HEK293 (cell line): ENCODE measurements around the gene C11orf58.

Experiments
- CTCF ChIA-PET: fragments of 350-600 bp; formaldehyde crosslinking; extraction: SDS; loops from one replicate; lab custom pipeline; 2021; ENCODE audit warnings: antibody characterized with exemption; lab: Yijun Ruan, JAX
- POLR2A ChIA-PET: fragments of 300-600 bp; formaldehyde crosslinking; extraction: SDS; loops from one replicate; lab custom pipeline; 2020; ENCODE audit warnings: antibody characterized with exemption, inconsistent platforms; lab: Yijun Ruan, JAX
- H3K27ac ChIP-seq: fragments of 200-500 bp; sonication (Bioruptor generic); 2 replicates; pipeline ENCODE4 v1.5.1; 2014; ENCODE audit warnings: low read depth, low read length, control low read depth, inconsistent platforms; ENCODE audit errors: extremely low read depth
- H3K36me3 ChIP-seq, 2 experiments: fragments of 200-500 bp in 1 of 2; sonication (Bioruptor generic) in 1 of 2; 1 replicate in 1 of 2; 2 replicates in 1 of 2; pipeline ENCODE4 v1.5.1; 2014 to 2017; ENCODE audit warnings: inconsistent platforms in 2 of 2, low read length in 2 of 2; ENCODE audit not compliant: control insufficient read depth in 2 of 2, insufficient read depth in 1 of 2
- H3K4me1 ChIP-seq: fragments of 200-500 bp; sonication (Bioruptor generic); 2 replicates; pipeline ENCODE4 v1.5.1; 2014; ENCODE audit warnings: mild to moderate bottlenecking, low read length, inconsistent platforms; ENCODE audit not compliant: control insufficient read depth, insufficient read depth
- H3K4me3 ChIP-seq: 2 replicates; pipeline ENCODE4 v1.5.1; 2011; ENCODE audit warnings: low read depth, mild to moderate bottlenecking, control low read depth, low read length, moderate library complexity
- H3K9me3 ChIP-seq: fragments of 200-500 bp; sonication (Bioruptor generic); 2 replicates; pipeline ENCODE4 v1.5.1; 2014; ENCODE audit warnings: low read depth, low read length, inconsistent platforms; ENCODE audit not compliant: control insufficient read depth, insufficient read depth
- EGR2 ChIP-seq: fragments of 450-650 bp; formaldehyde crosslinking; IDR thresholded peaks from 2 replicates; pipeline ENCODE4 v1.5.1; 2016; ENCODE audit warnings: low read depth, missing biosample characterization, missing genetic modification characterization
- ELK4 ChIP-seq: IDR thresholded peaks from 2 replicates; pipeline ENCODE4 v1.6.1; 2011; ENCODE audit warnings: mild to moderate bottlenecking, low read depth, low read length, borderline replicate concordance
- FEZF1 ChIP-seq: fragments of 450-650 bp; formaldehyde crosslinking; IDR thresholded peaks from 2 replicates; pipeline ENCODE4 v1.5.1; 2016; ENCODE audit warnings: missing biosample characterization, missing genetic modification characterization
- GLI4 ChIP-seq: fragments of 450-650 bp; formaldehyde crosslinking; IDR thresholded peaks from 2 replicates; pipeline ENCODE4 v1.5.1; 2016; ENCODE audit warnings: missing biosample characterization, missing genetic modification characterization
- KLF16 ChIP-seq: fragments of 450-650 bp; formaldehyde crosslinking; IDR thresholded peaks from 2 replicates; pipeline ENCODE4 v1.5.1; 2017; ENCODE audit warnings: missing biosample characterization, missing genetic modification characterization
- MZF1 ChIP-seq: fragments of 450-650 bp; formaldehyde crosslinking; IDR thresholded peaks from 2 replicates; pipeline ENCODE4 v1.5.1; 2017; ENCODE audit warnings: missing biosample characterization, missing genetic modification characterization, borderline replicate concordance
- ZBTB17 ChIP-seq: fragments of 450-650 bp; formaldehyde crosslinking; IDR thresholded peaks from 2 replicates; pipeline ENCODE4 v1.5.1; 2016; ENCODE audit warnings: missing biosample characterization, missing genetic modification characterization
- ZNF146 ChIP-seq: fragments of 450-650 bp; formaldehyde crosslinking; IDR thresholded peaks from 2 replicates; pipeline ENCODE4 v1.5.1; 2016; ENCODE audit warnings: missing biosample characterization, missing genetic modification characterization
- ZNF223 ChIP-seq: fragments of 450-650 bp; formaldehyde crosslinking; IDR thresholded peaks from 2 replicates; pipeline ENCODE4 v1.5.1; 2016; ENCODE audit warnings: missing biosample characterization, missing genetic modification characterization
- ZNF248 ChIP-seq: fragments of 450-650 bp; formaldehyde crosslinking; IDR thresholded peaks from 2 replicates; pipeline ENCODE4 v1.5.1; 2017; ENCODE audit warnings: missing biosample characterization, missing genetic modification characterization
- ZNF366 ChIP-seq: fragments of 450-650 bp; formaldehyde crosslinking; conservative IDR thresholded peaks from 2 replicates; pipeline ENCODE4 v1.5.1; 2016; ENCODE audit warnings: missing biosample characterization, missing genetic modification characterization
- ZNF404 ChIP-seq: fragments of 450-650 bp; formaldehyde crosslinking; IDR thresholded peaks from 2 replicates; pipeline ENCODE4 v1.5.1; 2017; ENCODE audit warnings: missing biosample characterization, missing genetic modification characterization
- ZNF433 ChIP-seq: fragments of 450-650 bp; formaldehyde crosslinking; IDR thresholded peaks from 2 replicates; pipeline ENCODE4 v1.5.1; 2016; ENCODE audit warnings: missing biosample characterization, missing genetic modification characterization, low read depth
- ZNF555 ChIP-seq: fragments of 450-650 bp; formaldehyde crosslinking; conservative IDR thresholded peaks from 2 replicates; pipeline ENCODE4 v1.5.1; 2017; ENCODE audit warnings: missing biosample characterization, mild to moderate bottlenecking, missing genetic modification characterization, inconsistent platforms
- ZNF558 ChIP-seq: fragments of 450-650 bp; formaldehyde crosslinking; IDR thresholded peaks from 2 replicates; pipeline ENCODE4 v1.5.1; 2016; ENCODE audit warnings: missing biosample characterization, missing genetic modification characterization
- ZNF596 ChIP-seq: fragments of 450-650 bp; IDR thresholded peaks from 2 replicates; pipeline ENCODE4 v1.5.0; 2018; ENCODE audit warnings: missing biosample characterization, mild to moderate bottlenecking, missing genetic modification characterization, moderate library complexity
- ZNF600 ChIP-seq: fragments of 450-650 bp; formaldehyde crosslinking; IDR thresholded peaks from 2 replicates; pipeline ENCODE4 v1.5.1; 2016; ENCODE audit warnings: missing biosample characterization, missing genetic modification characterization
- ZNF654 ChIP-seq: fragments of 450-650 bp; formaldehyde crosslinking; IDR thresholded peaks from 2 replicates; pipeline ENCODE4 v1.5.1; 2016; ENCODE audit warnings: low read depth, missing biosample characterization, missing genetic modification characterization
- ZSCAN30 ChIP-seq: fragments of 450-650 bp; IDR thresholded peaks from 2 replicates; pipeline ENCODE4 v1.5.1; 2018; ENCODE audit warnings: missing biosample characterization, mild to moderate bottlenecking, missing genetic modification characterization, moderate library complexity
- TF ChIP-seq, protein P1 (sequence below): fragments of 450-650 bp; formaldehyde crosslinking; IDR thresholded peaks from 2 replicates; pipeline ENCODE4 v1.5.1; 2016; ENCODE audit warnings: missing biosample characterization, missing genetic modification characterization
- TF ChIP-seq, protein P2 (sequence below): fragments of 450-650 bp; formaldehyde crosslinking; IDR thresholded peaks from 2 replicates; pipeline ENCODE4 v1.5.1; 2016; ENCODE audit warnings: missing biosample characterization, missing genetic modification characterization
- TF ChIP-seq, protein P3 (sequence below): fragments of 450-650 bp; formaldehyde crosslinking; IDR thresholded peaks from 2 replicates; pipeline ENCODE4 v1.5.1; 2016; ENCODE audit warnings: missing biosample characterization, missing genetic modification characterization

C11orf58 gene

DNA sequence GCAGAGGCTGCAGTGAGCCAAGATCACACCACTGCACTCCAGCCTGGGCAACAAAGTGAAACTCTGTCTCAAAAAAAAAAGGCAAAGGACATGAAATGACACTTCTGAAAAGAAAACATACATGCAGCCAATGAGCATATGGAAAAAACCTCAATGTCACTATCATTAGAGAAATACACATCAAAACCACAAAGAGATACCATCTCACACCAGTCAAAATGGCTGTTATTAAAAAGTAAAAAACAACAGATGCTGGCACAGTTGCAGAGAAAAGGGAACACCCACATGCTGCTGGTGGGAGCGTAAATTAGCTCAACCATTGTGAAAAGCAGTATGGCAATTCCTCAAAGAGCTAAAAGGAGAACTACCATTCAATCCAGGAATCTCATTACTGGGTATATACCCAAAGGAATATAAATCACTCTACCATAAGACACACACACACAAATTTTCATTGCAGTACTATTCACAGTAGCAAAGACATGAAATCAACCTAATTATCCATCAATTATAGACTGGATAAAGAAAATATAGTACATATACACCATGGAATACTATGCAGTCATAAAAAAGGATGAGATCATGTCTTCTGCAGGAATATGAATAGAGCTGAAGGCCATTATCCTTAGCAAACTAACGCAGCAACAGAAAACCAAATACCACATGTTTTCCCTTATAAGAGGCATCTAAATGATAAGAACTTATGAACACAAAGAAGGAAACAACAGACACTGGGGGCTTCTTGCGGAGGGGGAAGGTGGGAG lies 15.7 kb upstream of the C11orf58 start:
- no peaks in the 10 kb centered on the region for H3K9me3 ChIP-seq
- H3K36me3 ChIP-seq = no peaks in the 10 kb centered on the region
- ChIA-PET CTCF (no interaction called here), POLR2A (no interaction called here)
- no peak overlapping the region for H3K4me3 ChIP-seq
- H3K27ac ChIP-seq = no peak overlapping the region
- H3K4me1 ChIP-seq = no peaks in the 10 kb centered on the region
- TF ChIP-seq ZNF146 (tag by site-specific recombination) = peak; percentile 64; the same call in 1 of the 2 replicates
- TF ChIP-seq, protein P1, sequence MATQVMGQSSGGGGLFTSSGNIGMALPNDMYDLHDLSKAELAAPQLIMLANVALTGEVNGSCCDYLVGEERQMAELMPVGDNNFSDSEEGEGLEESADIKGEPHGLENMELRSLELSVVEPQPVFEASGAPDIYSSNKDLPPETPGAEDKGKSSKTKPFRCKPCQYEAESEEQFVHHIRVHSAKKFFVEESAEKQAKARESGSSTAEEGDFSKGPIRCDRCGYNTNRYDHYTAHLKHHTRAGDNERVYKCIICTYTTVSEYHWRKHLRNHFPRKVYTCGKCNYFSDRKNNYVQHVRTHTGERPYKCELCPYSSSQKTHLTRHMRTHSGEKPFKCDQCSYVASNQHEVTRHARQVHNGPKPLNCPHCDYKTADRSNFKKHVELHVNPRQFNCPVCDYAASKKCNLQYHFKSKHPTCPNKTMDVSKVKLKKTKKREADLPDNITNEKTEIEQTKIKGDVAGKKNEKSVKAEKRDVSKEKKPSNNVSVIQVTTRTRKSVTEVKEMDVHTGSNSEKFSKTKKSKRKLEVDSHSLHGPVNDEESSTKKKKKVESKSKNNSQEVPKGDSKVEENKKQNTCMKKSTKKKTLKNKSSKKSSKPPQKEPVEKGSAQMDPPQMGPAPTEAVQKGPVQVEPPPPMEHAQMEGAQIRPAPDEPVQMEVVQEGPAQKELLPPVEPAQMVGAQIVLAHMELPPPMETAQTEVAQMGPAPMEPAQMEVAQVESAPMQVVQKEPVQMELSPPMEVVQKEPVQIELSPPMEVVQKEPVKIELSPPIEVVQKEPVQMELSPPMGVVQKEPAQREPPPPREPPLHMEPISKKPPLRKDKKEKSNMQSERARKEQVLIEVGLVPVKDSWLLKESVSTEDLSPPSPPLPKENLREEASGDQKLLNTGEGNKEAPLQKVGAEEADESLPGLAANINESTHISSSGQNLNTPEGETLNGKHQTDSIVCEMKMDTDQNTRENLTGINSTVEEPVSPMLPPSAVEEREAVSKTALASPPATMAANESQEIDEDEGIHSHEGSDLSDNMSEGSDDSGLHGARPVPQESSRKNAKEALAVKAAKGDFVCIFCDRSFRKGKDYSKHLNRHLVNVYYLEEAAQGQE (tag by site-specific recombination) = no peak

DNA sequence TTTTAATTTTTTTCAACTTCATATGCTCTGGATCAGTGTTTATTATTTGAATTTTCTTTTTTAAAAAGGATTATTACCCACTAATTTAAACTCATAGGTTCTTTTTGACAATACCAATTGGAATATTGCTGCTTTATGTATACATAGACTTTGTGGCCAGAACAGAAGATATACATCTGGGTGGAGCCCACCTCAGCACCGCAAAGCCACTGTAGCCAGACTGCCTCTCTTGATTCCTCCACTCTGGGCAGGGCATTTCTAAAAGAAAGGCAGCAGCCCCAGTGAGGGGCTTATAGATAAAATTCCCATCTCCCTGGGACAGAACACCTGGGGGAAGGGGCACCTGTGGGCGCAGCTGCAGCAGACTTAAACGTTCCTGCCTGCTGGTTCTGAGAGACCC lies 10.6 kb upstream of the C11orf58 start:
- Histone ChIP-seq H3K9me3 (no peaks in the 10 kb centered on the region), H3K4me3 (no peak overlapping the region), H3K36me3 (no peaks in the 10 kb centered on the region)
- TF ChIP-seq GLI4 (tag by site-specific recombination) (no peak), MZF1 (no peak), ZNF366 (tag by site-specific recombination) (no peak), ZSCAN30 (no peak), FEZF1 (no peak), ELK4 (no peak), ZNF600 (no peak), ZNF555 (no peak), ZNF248 (tag by site-specific recombination) (no peak), EGR2 (no peak), ZNF223 (tag by site-specific recombination) (no peak), ZNF596 (tag by site-specific recombination) (no peak), ZNF558 (no peak), ZBTB17 (tag by site-specific recombination) (no peak), ZNF433 (no peak), KLF16 (no peak), ZNF654 (tag by site-specific recombination) (no peak), ZNF404 (tag by site-specific recombination) (no peak)
- TF ChIP-seq, protein P2, sequence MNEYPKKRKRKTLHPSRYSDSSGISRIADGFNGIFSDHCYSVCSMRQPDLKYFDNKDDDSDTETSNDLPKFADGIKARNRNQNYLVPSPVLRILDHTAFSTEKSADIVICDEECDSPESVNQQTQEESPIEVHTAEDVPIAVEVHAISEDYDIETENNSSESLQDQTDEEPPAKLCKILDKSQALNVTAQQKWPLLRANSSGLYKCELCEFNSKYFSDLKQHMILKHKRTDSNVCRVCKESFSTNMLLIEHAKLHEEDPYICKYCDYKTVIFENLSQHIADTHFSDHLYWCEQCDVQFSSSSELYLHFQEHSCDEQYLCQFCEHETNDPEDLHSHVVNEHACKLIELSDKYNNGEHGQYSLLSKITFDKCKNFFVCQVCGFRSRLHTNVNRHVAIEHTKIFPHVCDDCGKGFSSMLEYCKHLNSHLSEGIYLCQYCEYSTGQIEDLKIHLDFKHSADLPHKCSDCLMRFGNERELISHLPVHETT (tag by site-specific recombination) = no peak
- TF ChIP-seq, protein P3, sequence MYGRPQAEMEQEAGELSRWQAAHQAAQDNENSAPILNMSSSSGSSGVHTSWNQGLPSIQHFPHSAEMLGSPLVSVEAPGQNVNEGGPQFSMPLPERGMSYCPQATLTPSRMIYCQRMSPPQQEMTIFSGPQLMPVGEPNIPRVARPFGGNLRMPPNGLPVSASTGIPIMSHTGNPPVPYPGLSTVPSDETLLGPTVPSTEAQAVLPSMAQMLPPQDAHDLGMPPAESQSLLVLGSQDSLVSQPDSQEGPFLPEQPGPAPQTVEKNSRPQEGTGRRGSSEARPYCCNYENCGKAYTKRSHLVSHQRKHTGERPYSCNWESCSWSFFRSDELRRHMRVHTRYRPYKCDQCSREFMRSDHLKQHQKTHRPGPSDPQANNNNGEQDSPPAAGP (tag by site-specific recombination) = no peak
- TF ChIP-seq, all 188 proteins: peak for 0
- POLR2A ChIA-PET = no interaction called here
- CTCF ChIA-PET = interaction anchor here (0.6 kb wide), 1 partner anchor 955 kb away, joined by 3 read pairs; no protein-coding TSS in a partner anchor
- no peak overlapping the region for H3K27ac ChIP-seq
- no peaks in the 10 kb centered on the region for H3K4me1 ChIP-seq
